NCI-H526 (cell line): ENCODE data around the gene RASA3.
A peak's percentile ranks its signal among the peaks of the same experiment; 100 is the strongest.

ENCODE experiments used
- DNase-seq, 2 experiments: peaks; one replicate each; lab custom pipeline; 2025; lab: John Stamatoyannopoulos, UW

RASA3 gene

GRCh38 chr13:114020134-114020533 lies 112.3 kb downstream of the RASA3 start:
- DNase-seq: peak in 1 of 2 experiments; percentile 23

GRCh38 chr13:114019367-114019766 lies 113.1 kb downstream of the RASA3 start:
- DNase-seq: peak in 1 of 2 experiments; percentile 30

DNA sequence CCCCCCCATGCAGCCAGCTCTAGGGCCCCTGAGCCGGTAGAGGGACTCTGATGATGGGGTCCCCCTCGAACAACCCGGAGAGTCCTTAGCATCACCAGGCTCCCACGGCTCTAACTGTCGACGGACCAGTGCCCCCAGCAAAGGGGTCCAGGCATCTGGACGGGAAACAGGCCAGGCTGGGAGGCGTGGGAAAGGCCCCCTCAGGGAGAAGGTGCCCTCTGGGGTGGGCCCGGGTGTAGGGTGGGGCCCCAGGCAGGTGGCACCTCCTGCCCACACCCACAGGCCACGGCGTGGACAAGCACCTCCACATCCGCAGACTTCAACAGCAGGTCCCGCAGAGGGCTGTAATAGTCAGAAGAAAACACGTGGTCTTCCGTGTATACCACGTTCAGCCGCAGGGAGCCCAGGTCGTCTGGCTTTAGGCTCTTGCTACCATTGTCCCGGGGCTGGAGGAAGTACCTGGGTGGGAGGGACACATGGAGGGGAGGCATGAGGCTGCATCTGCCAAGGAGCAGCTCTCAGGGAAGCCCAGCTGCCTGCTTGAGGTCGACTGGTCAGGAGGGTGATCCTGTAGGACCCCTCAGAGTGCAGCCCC lies 113.9 kb downstream of the RASA3 start:
- DNase-seq: no peak

DNA sequence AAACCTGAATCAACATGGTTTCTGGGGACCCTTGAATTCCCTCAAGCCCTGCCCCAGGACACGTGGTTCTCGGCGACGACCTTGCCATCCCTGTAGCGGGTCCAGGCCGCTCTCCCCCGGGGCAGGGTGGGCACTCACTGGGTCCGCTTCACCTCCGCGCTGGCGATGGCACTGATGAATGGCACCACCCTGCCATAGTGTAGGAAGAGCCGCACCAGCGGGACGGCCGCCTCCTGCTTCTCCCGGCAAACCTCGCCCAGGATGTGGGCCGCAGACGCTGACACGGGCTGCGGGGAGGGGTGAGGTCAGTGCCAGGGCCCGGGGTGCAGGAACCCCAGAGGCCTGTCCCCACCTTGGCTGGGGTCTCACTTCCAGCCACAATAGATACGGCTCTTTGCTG lies 114.5 kb downstream of the RASA3 start:
- DNase-seq: no peak

DNA sequence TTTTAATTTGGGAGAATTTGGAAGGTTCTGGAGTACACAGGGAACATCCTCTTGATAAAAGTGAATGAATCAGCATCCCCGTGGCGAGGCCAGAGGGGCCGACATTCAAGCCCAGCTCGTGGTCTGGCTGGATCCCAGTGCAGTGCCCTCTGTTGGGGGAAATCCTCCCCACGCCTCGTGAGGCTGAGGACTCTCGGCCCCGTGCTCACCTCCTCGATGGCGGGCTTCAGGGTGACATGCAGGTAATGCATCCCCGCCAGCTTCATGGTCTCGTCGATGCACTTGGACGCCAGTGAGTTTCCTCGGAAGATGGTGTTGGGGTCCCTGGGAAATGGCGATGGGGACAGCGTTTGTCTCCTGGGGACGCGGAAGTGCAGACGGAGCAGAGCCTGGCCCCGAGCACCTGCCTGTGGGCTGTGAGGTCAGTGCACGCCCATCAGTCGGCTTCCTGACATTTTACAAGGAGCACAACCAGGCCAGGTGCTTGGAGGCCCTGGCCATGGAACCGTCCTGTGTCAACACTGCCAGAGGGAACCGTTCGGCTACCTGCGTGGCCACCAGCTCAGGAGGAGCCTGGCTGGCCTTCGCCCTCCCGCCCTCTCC lies 115.3 kb downstream of the RASA3 start:
- DNase-seq: no peak

- no peak for DNase-seq
These were observed 115.9 kb downstream of the RASA3 start for GRCh38 chr13:114016321-114017027.

DNA sequence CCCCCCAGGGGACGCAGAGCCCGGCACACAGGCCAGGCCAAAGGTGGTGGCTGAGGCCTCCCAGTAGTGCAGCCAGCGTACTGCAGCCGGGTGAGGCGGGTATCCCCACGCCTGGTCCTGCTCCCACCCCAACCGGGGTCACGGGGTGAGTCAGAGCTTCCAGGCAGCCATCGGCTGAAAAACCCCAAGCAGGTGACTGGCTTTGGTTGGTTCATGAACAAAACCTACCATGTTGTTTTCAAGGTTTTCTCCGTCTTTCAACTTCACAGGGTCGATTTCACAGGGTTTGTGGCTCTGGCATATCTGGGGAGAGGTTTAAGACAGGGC lies 116.5 kb downstream of the RASA3 start:
- no peak for DNase-seq

GRCh38 chr13:114015111-114015968 lies 117.1 kb downstream of the RASA3 start:
- no peak for DNase-seq

DNA sequence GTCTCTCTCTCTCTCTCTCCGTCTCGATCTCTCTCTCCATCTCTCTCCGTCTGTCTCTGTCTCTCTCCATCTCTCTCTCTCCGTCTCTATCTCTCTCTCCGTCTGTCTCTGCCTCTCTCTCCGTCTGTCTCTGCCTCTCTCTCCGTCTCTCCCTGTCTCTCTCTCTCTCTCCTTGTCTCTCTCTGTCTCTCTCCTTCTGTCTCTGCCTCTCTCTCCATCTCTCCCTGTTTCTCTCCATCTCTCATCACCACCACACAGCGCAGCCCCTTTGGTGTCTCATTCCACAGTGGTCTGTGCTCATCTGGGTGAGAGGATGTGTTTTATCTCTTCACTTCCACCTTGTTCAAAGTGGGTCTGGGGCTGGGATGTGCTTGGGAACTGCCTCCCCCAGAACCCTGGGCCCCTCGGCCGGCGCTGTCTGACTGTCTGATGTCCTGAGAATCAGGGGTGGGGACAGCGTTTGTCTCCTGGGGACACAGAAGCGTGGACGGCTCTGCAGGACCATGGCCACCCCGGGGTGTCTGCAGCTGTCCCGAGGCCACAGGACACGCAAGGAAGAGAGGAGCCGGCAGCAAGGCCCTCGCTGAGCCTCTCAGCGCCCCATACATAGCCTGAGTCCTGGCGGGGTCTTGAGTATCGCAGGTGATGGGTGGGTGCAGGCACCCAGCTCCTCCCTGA lies 118.3 kb downstream of the RASA3 start:
- DNase-seq: no peak

GRCh38 chr13:114013336-114013735 lies 119.1 kb downstream of the RASA3 start:
- DNase-seq: no peak

DNA sequence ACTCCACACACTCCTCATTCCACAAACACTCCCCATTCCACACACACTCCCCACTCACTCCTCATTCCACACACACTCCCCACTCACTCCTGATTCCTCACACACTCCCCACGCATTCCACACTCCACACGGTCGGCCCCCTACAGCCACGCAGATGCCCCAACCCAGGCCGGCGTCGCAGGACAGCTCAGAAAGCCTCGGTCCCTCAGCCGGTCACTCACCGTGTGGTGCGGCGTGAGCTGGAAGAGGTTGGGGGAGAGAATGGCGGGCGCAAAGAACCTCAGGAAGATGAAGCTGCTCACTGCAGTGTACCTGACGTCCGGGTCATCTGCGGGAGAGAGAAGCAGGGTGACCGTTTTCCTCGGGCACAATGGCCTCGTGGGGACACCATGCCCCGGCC lies 119.5 kb downstream of the RASA3 start:
- DNase-seq: no peak

DNA sequence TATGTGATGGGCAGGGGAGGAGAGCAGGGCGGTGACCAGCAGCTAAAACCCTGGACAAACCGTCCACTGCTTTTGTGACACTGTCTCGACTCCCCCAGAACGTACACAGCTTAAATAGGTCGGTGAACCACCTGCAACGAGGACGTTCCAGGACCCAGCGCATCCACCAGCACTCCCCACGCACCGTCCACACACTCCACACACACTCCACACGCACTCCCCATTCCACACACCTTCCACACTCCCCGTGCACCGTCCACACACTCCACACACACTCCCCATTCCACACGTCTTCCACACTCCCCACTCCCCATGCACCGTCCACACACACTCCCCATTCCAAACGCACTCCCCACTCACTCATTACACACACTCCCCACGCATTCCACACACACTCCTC lies 120.3 kb downstream of the RASA3 start:
- no peak for DNase-seq

DNA sequence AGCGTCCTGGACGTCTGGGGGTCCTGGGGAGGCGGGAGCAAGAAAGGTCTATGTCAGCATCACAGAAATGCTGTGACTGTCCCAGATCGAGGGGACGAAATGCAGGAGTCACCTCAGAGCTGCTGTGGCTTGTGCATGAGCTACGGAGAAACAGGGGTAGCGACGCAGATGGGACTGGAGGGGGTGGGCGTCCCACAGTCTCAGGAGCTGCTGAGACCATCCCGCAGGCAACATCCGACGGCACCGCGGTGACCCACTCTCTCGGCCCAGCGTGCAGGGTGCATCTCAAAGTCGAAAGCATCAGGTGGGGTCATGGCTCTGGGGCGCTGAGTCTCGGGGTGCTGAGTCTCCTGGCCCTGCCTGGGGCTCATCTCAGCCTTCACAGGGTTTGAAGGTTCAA lies 121.2 kb downstream of the RASA3 start:
- no peak for DNase-seq

- DNase-seq: no peak
These were observed 121.9 kb downstream of the RASA3 start for GRCh38 chr13:114010401-114011101.

DNA sequence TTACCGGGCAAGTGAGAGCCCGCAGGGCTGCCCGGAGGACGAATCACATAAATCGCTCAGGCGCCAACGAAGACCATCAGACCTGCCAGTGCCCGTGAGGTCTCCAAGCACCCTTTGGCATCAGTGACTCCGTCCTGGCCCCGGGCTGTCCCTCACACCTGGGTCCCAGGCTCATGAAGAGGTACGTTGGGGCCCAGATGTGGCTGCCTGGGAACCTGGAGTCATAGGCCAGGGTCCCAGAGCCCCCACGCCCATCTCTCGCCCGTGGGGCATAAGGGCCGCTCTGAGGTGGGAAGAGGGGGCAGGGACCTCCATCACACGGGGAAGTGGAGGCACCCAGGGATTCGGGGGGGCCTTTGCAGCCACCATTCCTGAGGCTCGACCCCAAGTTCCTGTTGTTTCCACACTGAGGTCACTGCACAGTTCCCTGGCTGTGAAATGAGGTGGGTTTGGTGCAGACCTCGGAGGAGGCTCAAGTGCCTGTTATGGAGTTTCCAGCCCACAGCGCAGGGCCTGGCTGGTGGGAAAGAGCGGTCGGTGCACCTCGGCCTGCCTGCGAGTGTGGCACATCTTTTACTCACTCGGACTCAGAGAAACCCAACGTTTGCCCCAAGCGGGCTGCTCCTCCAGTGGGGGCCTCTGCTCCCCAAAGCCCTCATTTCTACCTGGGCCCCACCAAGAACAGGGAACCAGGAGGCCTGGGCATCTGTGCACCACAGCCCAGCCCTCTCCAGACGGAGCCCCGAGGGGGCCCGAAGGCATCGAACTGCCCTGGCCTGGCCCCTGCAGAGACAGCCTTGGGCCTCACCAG lies 122.6 kb downstream of the RASA3 start:
- DNase-seq: no peak

- no peak for DNase-seq
These were observed 123.3 kb downstream of the RASA3 start for GRCh38 chr13:114008964-114009589.

DNA sequence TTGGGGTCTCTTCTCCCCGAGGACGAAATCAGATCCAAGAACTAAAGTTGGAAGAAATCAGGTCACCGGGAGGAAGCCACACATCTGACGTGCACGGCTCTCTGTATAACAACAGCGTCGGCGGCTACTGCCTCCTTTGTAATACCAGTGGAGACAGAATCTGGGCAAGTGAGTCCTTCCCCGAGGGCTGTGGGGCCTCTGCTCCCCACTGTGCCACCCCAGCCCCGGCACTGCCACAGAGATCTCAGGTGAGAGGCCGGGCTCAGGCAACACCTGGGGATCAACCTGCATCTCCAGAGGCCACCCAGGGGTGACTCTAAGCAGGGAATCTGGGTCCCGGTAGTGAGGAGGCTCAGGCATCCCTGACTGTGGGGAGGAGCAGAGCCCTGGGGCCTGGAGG lies 124.9 kb downstream of the RASA3 start:
- DNase-seq: no peak

- DNase-seq: no peak
These were observed 127.2 kb downstream of the RASA3 start for GRCh38 chr13:114005206-114005724.

GRCh38 chr13:114004420-114005205 lies 127.8 kb downstream of the RASA3 start:
- DNase-seq: no peak
